Central memory CD4-positive, alpha-beta T cell (primary cell): ENCODE measurements around the gene FOXP2.
"Not testable (repeated sequence)": the region's sequence is repeated elsewhere in the genome, so short reads cannot be mapped to it uniquely, and the experiment has no call there.

Experiments
- DNase-seq: peaks from one replicate; pipeline ENCODE4 v3.0.0; 2022

FOXP2 gene

GRCh38 chr7:114598946-114599345, 184.3 kb downstream of the FOXP2 start:
- no peak for DNase-seq

DNA sequence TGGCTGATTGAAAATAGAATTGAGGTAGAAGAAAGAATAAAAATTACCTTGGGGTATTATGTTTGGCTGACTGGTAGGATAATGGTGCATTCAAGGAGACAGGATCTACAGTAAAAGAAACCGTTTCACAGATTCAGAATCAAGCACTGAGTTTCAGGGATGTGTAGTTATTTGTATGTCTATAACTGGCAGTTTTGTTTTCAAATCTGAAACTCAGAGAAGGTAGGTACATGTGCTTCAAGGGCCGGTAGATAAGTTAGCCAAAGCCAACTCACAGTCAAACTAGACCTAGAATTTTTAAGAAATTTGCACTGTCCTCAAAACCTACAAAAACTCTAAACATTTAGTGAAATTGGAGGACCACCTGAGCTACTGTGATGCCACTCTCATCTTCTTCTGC, 191.5 kb downstream of the FOXP2 start:
- no peak for DNase-seq

DNA sequence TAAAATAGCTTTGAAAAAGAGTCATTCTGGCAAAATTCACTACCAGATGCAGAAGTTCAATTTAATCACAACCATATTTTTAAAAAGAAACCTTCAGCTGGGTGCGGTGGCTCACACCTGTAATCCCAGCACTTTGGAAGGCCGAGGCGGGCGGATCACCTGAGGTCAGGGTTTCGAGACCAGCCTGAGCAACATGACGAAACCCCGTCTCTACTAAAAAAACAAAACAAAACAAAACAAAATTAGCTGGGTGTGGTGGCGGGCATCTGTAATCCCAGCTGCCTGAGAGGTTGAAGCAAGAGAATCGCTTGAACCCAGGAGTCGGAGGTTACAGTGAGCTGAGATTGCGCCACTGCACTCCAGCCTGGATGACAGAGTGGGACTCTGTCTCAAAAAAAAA, 194.2 kb downstream of the FOXP2 start:
- DNase-seq: not testable (repeated sequence)

DNA sequence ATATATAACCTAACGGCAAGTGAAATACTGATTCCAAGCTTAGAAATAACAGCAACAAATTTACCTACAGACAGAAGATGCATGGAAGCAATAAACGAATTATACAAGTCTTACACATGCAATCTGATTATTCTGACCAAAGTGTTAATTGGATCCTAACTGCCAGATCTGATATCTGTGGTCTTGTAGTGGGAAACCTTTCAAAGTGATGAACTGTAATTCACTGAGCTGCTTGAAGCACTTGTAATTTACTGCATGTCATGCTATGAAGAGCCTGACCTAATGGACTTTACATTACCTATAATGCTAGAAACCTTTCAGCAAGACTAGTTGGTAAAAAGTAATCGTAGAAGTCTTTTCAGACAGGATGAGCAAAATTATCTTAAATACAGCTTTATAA, 205.6 kb downstream of the FOXP2 start:
- DNase-seq: no peak

DNA sequence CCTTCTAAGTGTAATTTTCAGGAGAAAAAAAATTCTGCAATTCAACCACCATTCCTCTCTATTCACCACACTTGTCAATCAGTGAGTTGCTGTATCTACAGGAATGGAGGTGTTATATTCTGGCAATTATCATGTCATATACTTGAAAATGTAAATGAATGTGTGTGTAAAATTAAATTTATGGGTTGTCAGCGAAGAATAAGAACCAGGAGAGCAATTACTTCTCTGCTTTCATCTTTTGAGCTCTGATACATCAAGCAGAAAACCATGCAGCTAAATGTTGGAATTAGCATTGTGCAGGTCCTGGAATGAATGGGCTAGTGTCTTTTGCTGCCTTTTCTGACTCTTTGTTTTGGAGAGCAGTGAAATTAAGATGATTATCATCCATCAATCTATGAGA, 207.6 kb downstream of the FOXP2 start:
- DNase-seq: no peak

- no peak for DNase-seq
Measured at GRCh38 chr7:114623146-114623545, 208.5 kb downstream of the FOXP2 start.

DNA sequence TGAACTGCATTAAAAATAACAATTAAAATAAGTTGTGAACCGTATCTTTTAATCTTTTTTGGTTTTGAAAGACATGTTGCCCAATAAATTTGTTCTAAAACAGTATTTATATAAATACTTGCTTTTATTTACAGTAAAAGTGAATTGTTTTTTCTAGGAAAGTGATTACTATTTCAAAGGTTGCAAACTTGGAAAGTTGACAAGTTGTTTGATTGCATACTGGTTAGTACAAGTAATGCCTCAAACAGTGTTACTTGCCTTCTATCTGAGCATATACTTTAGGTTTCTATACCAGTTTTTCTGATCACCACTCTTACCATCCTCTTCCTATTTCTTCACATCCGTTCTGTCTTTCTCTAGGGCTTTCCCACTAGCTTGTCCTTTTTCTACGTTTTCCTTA, 212.6 kb downstream of the FOXP2 start:
- DNase-seq: no peak

- DNase-seq: no peak
Measured at GRCh38 chr7:114628362-114628761, 213.7 kb downstream of the FOXP2 start.

DNA sequence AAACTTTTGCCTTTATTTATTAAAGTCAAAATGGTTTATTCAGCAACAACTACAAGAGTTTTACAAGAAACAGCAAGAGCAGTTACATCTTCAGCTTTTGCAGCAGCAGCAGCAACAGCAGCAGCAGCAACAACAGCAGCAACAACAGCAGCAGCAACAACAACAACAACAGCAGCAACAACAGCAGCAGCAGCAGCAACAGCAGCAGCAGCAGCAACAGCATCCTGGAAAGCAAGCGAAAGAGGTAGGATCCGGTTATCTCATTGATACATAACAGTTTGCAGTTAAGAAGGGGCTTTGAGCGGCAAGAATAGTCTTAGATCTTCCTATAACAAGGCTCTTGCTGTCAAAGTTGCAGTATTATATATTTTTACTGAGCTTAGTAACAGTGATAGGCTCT, 215.1 kb downstream of the FOXP2 start:
- DNase-seq: no peak

GRCh38 chr7:114630201-114630990, 215.8 kb downstream of the FOXP2 start:
- DNase-seq: no peak

GRCh38 chr7:114631249-114631822, 216.7 kb downstream of the FOXP2 start:
- no peak for DNase-seq

- DNase-seq: no peak
Measured at GRCh38 chr7:114639451-114639850, 224.8 kb downstream of the FOXP2 start.

GRCh38 chr7:114644455-114644854, 229.8 kb downstream of the FOXP2 start:
- no peak for DNase-seq

DNA sequence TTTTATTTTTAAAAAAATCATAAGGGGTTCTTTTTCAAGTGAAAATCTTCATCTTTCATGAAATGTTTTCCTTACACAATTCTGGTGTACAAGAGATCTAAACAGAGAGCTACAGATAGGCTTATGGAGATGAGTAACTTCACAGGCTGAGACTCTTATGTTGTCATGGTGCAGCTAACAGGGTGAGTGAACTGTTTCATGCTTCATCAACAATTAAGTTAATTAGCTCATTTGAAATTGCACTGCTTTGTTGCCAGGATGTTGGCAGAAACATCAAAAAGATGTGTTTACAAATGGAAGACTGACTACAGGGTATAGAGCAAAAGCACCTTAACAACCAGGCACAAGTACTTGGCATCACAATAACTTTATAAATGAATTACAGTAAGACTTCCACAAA, 230.8 kb downstream of the FOXP2 start:
- no peak for DNase-seq

GRCh38 chr7:114647518-114647917, 232.9 kb downstream of the FOXP2 start:
- DNase-seq: no peak

- no peak for DNase-seq
Measured at GRCh38 chr7:114648117-114648516, 233.5 kb downstream of the FOXP2 start.

DNA sequence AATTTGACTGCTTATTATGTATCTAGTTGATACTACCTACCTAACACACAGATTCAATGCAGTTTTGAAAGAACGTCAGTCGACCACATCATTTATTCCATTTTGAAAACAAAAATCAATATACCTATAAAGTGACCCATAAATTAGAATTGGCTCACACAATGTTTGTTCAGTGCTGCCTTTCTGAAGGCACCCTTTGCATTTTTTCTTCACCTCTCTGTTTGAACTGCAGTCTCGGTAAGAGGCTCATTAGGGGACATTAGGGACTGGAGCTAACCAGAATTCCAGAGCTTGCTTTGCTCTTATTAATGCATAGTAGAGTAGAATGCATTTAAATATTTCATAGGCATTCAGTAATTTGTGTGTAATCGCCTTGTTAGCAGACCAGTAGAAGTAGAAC, 234.1 kb downstream of the FOXP2 start:
- DNase-seq: no peak

DNA sequence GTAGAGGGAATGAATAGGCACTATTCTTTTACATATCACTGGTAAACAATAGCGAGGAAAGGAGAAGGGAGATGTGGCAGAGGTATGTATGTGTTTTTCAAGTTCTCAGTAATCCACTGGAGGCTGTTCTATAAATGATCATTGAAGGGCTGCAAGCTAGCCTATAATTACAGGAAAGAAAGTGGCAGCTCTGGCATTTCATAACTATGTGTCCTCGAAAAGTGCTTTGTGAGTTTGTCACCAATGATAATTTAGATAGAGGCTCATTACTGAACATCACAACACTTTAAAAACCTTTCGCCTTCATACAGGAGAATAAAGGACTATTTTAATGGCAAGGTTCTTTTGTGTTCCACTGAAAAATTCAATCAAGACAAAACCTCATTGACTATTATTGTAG, 235.1 kb downstream of the FOXP2 start:
- DNase-seq: no peak

DNA sequence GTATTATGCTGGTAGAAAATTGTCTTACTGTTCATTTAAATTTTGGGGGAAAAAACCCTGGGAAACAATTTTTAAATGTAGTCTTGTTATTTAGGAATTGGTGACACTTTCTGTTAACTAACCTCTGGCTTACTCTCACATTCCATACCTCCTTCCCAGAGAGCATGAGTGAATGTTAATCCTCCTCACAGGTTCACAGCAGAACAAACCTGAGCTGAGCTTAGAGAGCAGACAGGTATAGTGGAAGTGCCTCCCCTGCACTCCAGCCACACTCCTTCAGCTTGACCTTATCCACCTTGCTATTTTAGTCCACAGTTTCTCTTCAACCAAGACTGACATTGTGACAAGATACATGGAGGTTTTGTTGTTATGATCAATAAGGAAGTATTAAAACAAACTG, 235.9 kb downstream of the FOXP2 start:
- DNase-seq: no peak

DNA sequence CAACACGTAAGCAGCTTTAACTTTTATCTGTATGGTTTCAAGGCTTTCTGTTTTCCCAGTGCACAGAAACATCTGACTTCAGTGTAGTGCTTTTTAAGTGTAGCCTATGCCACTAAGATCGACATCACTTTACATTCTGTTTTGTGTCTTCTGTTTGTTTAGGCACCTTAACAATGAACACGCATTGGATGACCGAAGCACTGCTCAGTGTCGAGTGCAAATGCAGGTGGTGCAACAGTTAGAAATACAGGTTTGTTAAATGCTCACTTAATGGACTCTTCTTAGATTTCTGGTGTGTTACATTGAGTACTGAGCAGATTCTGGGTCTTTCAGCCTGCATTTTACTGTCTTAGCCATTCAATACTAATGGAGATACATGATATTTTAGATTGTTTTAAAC, 237.4 kb downstream of the FOXP2 start:
- DNase-seq: no peak

DNA sequence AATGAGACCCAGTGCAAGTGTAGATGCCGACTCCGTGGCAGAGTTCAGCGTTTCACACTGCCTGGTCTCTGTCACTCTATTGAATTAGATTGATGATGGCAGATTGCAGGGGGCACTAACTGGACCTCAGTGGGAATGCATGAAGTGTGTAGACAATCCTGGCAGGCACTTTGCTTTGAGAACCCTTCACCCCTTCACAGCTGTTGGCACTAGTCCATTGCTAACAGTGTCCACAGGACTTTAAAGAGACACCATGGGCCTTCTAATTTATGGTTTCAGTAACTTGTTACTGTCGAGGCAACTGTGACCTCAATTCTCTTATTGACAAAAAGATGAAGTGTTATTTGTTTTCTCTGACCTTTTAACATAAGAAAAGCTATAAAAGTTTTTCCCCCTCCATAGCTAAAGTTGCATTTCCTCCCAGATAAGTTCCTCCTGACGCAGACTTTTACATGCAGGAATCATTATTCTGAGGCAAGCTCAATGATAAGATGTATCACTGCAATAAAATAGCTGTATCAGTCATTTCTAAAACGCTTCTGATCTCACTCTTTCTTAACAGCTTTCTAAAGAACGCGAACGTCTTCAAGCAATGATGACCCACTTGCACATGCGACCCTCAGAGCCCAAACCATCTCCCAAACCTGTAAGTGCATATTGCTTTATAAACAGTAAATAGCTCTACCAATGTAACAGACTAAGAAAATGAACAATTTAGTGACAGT, 238.9 kb downstream of the FOXP2 start:
- no peak for DNase-seq

DNA sequence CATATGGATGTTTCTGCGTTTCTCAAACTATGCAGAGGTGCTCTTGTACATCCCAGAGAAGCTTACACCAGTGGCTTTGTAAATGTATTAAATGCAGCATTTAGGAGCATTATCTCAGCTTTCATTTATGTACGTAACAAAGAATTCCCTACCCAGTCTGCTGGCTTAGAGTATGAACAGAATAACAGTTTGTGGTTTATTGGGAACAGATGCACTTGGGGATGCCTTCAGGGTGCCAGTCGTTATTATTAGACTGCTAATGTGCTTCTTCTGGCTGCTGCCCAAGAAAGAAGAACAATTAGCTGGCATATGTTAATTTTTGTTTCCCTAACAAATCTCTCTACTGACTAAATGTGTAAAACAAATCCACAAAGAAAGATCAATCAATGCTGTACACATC, 241.9 kb downstream of the FOXP2 start:
- DNase-seq: no peak

DNA sequence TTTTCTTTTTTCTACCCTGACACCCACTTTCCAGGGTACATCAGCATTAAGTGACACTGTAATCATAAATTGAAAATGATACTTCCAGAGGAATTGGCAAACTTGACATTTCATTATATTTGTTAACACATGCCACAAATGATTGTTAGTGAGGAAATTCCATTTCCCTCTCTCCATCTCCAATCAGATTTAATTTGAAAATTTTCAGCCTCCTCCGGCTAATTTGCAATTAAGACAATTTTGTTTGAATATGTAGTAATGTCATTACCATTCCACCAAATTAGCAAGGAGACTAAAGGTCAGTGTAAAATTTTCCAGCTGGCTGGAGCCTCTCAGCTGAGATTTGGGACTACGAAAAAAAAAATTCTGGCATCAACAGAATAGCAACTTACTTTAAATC, 242.7 kb downstream of the FOXP2 start:
- DNase-seq: no peak

DNA sequence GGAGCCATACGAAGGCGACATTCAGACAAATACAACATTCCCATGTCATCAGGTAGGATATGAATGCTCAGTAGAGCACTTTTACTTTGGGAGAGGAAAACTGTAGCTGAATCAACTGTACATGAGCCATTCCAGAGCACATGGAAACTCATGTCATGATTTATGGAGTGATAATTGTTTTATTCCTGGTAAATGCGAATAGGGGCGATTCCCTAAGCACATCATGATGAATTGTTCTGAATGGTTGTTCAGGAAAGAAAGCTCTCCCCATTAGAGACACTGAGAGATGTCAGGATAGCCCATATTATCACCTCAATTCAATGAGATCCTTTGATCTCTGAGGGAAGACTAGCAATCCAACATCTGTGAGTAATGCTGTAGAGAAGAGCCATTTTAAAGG, 243.6 kb downstream of the FOXP2 start:
- no peak for DNase-seq
